GM12878 (cell line): ENCODE results near the gene ADGB. TPM values are rescaled to one million over a fixed set of nuclear protein-coding genes. Genes with fewer than 3 reads are reported as not detected.

Experiments
- ATAC-seq: fragments of 200-7000 bp; cut with Tn5 transposase; 3 replicates; pipeline ENCODE4 v1.9.1; 2020; ENCODE audit warnings: mild to moderate bottlenecking, moderate library complexity
- BruUV-seq: library from RNA; stranded (reverse); fragments of 400-500 nt; replicated peaks from 2 replicates; lab custom pipeline; 2021; lab: Mats Ljungman, UMichigan
- CTCF ChIA-PET: fragments of 300-600 bp; sonication (Branson Sonifier 250); formaldehyde crosslinking; extraction: SDS; loops from one replicate; lab custom pipeline; 2021; ENCODE audit warnings: inconsistent platforms; lab: Yijun Ruan, JAX
- POLR2A ChIA-PET: fragments of 350-600 bp; formaldehyde crosslinking; extraction: SDS; loops from one replicate; lab custom pipeline; 2021; ENCODE audit warnings: inconsistent platforms; lab: Charles Lee
- RAD21 ChIA-PET: fragments of 300-600 bp; sonication (Branson Sonifier 250); formaldehyde crosslinking; loops from one replicate; lab custom pipeline; 2023; ENCODE audit warnings: antibody characterized with exemption; ENCODE audit not compliant: unreplicated experiment; lab: Charles Lee
- SMC1A ChIA-PET: fragments of 300-600 bp; sonication (Branson Sonifier 250); formaldehyde crosslinking; loops from one replicate; lab custom pipeline; 2023; ENCODE audit not compliant: unreplicated experiment, uncharacterized antibody; lab: Charles Lee
- DNase-seq: peaks from one replicate; pipeline ENCODE4 v3.0.0-alpha.2; 2011; ENCODE audit warnings: low read depth, low spot score
- FAIRE-seq: peaks from 3 replicates; lab custom pipeline; 2011; peaks lifted over from hg19 to GRCh38; lab: Jason Lieb, UNC
- H2AFZ ChIP-seq: 2 replicates; pipeline ENCODE4 v1.6.0; 2011; ENCODE audit warnings: low read depth, low read length, control low read depth; ENCODE audit not compliant: control insufficient read depth
- H3K27ac ChIP-seq: 2 replicates; pipeline ENCODE4 v1.5.1; 2011; ENCODE audit warnings: control low read depth; ENCODE audit not compliant: control insufficient read depth, insufficient read depth
- H3K27me3 ChIP-seq, 2 experiments: replicated peaks in 1 of 2; 2 replicates each; pipeline versions ENCODE4 v1.6.0 to v1.6.1; 2011; ENCODE audit warnings: low read length in 1 of 2; ENCODE audit not compliant: control insufficient read depth in 2 of 2, insufficient read depth in 2 of 2
- H3K36me3 ChIP-seq, 2 experiments: 2 replicates each; pipeline ENCODE4 v1.5.1; 2011; ENCODE audit warnings: low read length in 1 of 2; ENCODE audit not compliant: control insufficient read depth in 2 of 2, insufficient read depth in 2 of 2
- H3K4me1 ChIP-seq: 2 replicates; pipeline ENCODE4 v1.6.1; 2011; ENCODE audit warnings: mild to moderate bottlenecking, low read length, moderate library complexity, mixed read lengths; ENCODE audit not compliant: control insufficient read depth, insufficient read depth
- H3K4me2 ChIP-seq: 2 replicates; pipeline ENCODE4 v1.6.0; 2011; ENCODE audit warnings: control low read depth; ENCODE audit not compliant: control insufficient read depth, insufficient read depth
- H3K4me3 ChIP-seq: fragments of 200-600 bp; sonication (generic); 2 replicates; pipeline ENCODE4 v1.5.1; 2016
- H3K79me2 ChIP-seq: 2 replicates; pipeline ENCODE4 v1.6.0; 2011; ENCODE audit warnings: low read length; ENCODE audit not compliant: control insufficient read depth, insufficient read depth
- H3K9ac ChIP-seq: 2 replicates; pipeline ENCODE4 v1.8.0; 2011; ENCODE audit warnings: low read length, control low read depth, mixed read lengths; ENCODE audit not compliant: control insufficient read depth, insufficient read depth
- H3K9me3 ChIP-seq: replicated peaks from 3 replicates; pipeline ENCODE4 v1.5.1; 2011; ENCODE audit warnings: mild to moderate bottlenecking, low read length; ENCODE audit not compliant: control insufficient read depth, insufficient read depth
- H4K20me1 ChIP-seq: 2 replicates; pipeline ENCODE4 v1.6.0; 2011; ENCODE audit not compliant: control insufficient read depth, insufficient read depth
- EZH2 ChIP-seq: IDR thresholded peaks from 2 replicates; pipeline ENCODE4 v1.6.1; 2012; ENCODE audit warnings: low read depth, mild to moderate bottlenecking, control low read depth, inconsistent platforms, low read length, borderline replicate concordance; ENCODE audit not compliant: control insufficient read depth
- MYC ChIP-seq: IDR thresholded peaks from 2 replicates; pipeline ENCODE4 v1.6.1; 2011; ENCODE audit warnings: mild to moderate bottlenecking, low read length, moderate library complexity, inconsistent platforms; ENCODE audit not compliant: insufficient read depth, insufficient replicate concordance, insufficient read length, severe bottlenecking
- NR2C1 ChIP-seq: fragments of 450-650 bp; IDR thresholded peaks from 2 replicates; pipeline ENCODE4 v1.6.1; 2017; ENCODE audit warnings: antibody characterized with exemption, mild to moderate bottlenecking, moderate library complexity
- NR2C2 ChIP-seq: IDR thresholded peaks from 2 replicates; pipeline ENCODE4 v1.6.1; 2011; ENCODE audit warnings: borderline replicate concordance, low read depth; ENCODE audit not compliant: control insufficient read depth, insufficient read length
- RAD21 ChIP-seq: IDR thresholded peaks from 2 replicates; pipeline ENCODE4 v1.6.1; 2011; ENCODE audit warnings: mild to moderate bottlenecking, low read depth, low read length, moderate library complexity; ENCODE audit not compliant: insufficient read depth
- RB1 ChIP-seq: fragments of 450-650 bp; formaldehyde crosslinking; IDR thresholded peaks from 2 replicates; pipeline ENCODE4 v1.6.1; 2017; ENCODE audit warnings: mild to moderate bottlenecking, borderline replicate concordance
- RELA ChIP-seq: fragments of 450-650 bp; IDR thresholded peaks from 2 replicates; pipeline ENCODE4 v1.8.0; 2014; ENCODE audit warnings: borderline replicate concordance; ENCODE audit not compliant: partially characterized antibody
- SMC3 ChIP-seq: IDR thresholded peaks from 2 replicates; pipeline ENCODE4 v1.6.1; 2011; ENCODE audit warnings: low read length, improper control_type of control experiment, borderline replicate concordance
- WGBS: methylation state at CpG from one replicate; pipeline ENCODE4 v1.1.6; 2016; ENCODE audit warnings: low lambda C conversion rate; ENCODE audit not compliant: insufficient replicate concordance, insufficient coverage; ENCODE audit errors: missing lambda C conversion rate; 5-methylcytosine and 5-hydroxymethylcytosine counted together
- in situ Hi-C: fragments of 300-500 bp; cut with MboI; formaldehyde crosslinking; loops from 9 replicates; pipeline ENCODE4 v1.14.3; 2018; ENCODE audit warnings: mixed read lengths
- intact Hi-C: fragments of 100-400 bp; cut with micrococcal nuclease; formaldehyde crosslinking; loops from one replicate; pipeline ENCODE4 v1.14.2; 2022; ENCODE audit not compliant: unreplicated experiment
- polyA plus RNA-seq, 11 experiments: library from polyadenylated mRNA; depleted of rRNA in 4 of 11; unstranded in 6 of 11; stranded (reverse) in 5 of 11; fragments of >200 nt; fragmentation: Nextera tagmentation in 4 of 11; fragmentation: Illumina TruSeq in 1 of 11; extraction: Ambion mirVana in 4 of 11; extraction: Trizol in 1 of 11; gene quantifications; 1 replicate in 1 of 11; 2 replicates in 10 of 11; pipeline versions ENCODE4 v1.2.1 to v1.2.3, GENCODE V29; 2011 to 2016; ENCODE audit warnings: inconsistent platforms in 2 of 11, missing spikeins in 2 of 11, low read depth in 1 of 11
- total RNA-seq, 4 experiments: library from RNA; depleted of rRNA in 3 of 4; stranded (reverse); fragments of >200 nt in 3 of 4; fragmentation: Illumina TruSeq in 1 of 4; extraction: Trizol in 1 of 4; gene quantifications; 2 replicates each; pipeline versions ENCODE4 v1.2.1 to v1.2.3, GENCODE V29; 2013 to 2021
- TF ChIP-seq, protein P1 (sequence below), 3 experiments: IDR thresholded peaks in 2 of 3; conservative IDR thresholded peaks in 1 of 3; 2 replicates each; pipeline ENCODE4 v1.5.1; 2011; ENCODE audit warnings: low read depth in 3 of 3, low read length in 3 of 3, mild to moderate bottlenecking in 3 of 3, control low read depth in 2 of 3, moderate library complexity in 2 of 3, inconsistent platforms in 1 of 3, mixed read lengths in 1 of 3; ENCODE audit not compliant: control insufficient read depth in 2 of 3, insufficient read depth in 1 of 3; ENCODE audit errors: extremely low read depth in 1 of 3

The ADGB gene
- total and polyA plus RNA-seq, 10 of the 15 experiments (the other 5 are each of a cell fraction or from before 2014, with no cell fraction given): not detected

DNA sequence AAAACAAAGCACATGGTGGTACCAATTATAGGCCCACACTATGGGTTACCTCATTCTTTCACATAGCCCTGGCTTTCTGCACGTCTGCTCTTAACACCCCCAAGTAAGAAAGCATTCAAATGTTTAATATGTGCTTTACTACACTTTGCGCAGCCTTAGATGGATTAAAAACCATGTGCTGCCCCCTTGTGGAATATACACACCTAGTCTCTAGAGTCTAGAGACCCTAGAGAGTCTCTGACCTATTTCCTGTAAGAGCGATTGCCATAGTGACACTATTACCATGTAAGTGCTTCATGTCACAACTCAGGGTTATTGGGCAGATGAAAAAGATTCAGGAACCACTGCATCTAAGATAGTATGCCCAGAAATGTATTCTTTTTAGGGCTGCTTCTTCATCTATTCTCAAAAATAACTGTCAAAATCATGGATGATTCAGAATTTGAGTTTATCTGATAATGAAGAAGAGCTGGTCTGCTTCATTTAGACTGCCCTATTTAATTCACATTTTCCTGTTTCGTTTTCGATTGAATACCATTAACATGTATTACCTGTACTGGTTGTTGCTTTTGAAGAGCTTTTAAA is 186.3 kb downstream of the ADGB start:
- Histone ChIP-seq H3K4me2 (no peak overlapping the region), H3K27me3 (no peaks in the 10 kb centered on the region), H3K36me3 (no peaks in the 10 kb centered on the region), H3K4me3 (no peak overlapping the region), H2AFZ (no peak overlapping the region), H3K79me2 (no peaks in the 10 kb centered on the region), H3K4me1 (no peaks in the 10 kb centered on the region), H3K9ac (no peak overlapping the region), H4K20me1 (no peaks in the 10 kb centered on the region), H3K9me3 (no peaks in the 10 kb centered on the region), H3K27ac (no peak overlapping the region)
- intact Hi-C loops: no loop called here
- 7% methylated on average over 5 of the region's 5 CpGs for WGBS
- in situ Hi-C loops: no loop called here
- ChIA-PET RAD21 (no interaction called here), CTCF (interaction anchor here (0.5 to 1.8 kb wide), 6 partner anchors 9 to 743 kb away, joined by 3 to 7 read pairs (median 4); no protein-coding TSS in a partner anchor), SMC1A (no interaction called here), POLR2A (no interaction called here)
- TF ChIP-seq NR2C2: no peak
- no peak for TF ChIP-seq RB1
- TF ChIP-seq NR2C1: no peak
- peak; percentile 36; the same call in 1 of the 2 replicates for TF ChIP-seq RAD21
- TF ChIP-seq, protein P1, sequence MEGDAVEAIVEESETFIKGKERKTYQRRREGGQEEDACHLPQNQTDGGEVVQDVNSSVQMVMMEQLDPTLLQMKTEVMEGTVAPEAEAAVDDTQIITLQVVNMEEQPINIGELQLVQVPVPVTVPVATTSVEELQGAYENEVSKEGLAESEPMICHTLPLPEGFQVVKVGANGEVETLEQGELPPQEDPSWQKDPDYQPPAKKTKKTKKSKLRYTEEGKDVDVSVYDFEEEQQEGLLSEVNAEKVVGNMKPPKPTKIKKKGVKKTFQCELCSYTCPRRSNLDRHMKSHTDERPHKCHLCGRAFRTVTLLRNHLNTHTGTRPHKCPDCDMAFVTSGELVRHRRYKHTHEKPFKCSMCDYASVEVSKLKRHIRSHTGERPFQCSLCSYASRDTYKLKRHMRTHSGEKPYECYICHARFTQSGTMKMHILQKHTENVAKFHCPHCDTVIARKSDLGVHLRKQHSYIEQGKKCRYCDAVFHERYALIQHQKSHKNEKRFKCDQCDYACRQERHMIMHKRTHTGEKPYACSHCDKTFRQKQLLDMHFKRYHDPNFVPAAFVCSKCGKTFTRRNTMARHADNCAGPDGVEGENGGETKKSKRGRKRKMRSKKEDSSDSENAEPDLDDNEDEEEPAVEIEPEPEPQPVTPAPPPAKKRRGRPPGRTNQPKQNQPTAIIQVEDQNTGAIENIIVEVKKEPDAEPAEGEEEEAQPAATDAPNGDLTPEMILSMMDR (IDR thresholded peaks at IDR 0.05 in 2 of 3, conservative IDR thresholded peaks at IDR 0.05 in 1 of 3; ENCODE audit: control insufficient read depth in 2 of 3, extremely low read depth in 1 of 3, insufficient read depth in 1 of 3, low read depth in 3 of 3, low read length in 3 of 3): peak; percentile 46 to 64 (median 52)
- no peak for TF ChIP-seq RELA
- TF ChIP-seq MYC: no peak
- TF ChIP-seq EZH2: no peak
- peak; percentile 30; the same call in 1 of the 2 replicates for TF ChIP-seq SMC3
- ATAC-seq (peak; percentile 99), FAIRE-seq (peak; percentile 84), DNase-seq (no peak)
- no TSS peak for BruUV-seq
